ENCODE results near the gene CLDN15. TPM values are rescaled to one million over a fixed set of nuclear protein-coding genes. Genes with fewer than 3 reads are reported as not detected.
"Not testable (repeated sequence)": the region's sequence is repeated elsewhere in the genome, so short reads cannot be mapped to it uniquely, and the experiment has no call there.

Gene CLDN15
- total RNA-seq, 1 experiment from 2014 or later: 15.1 TPM

DNA sequence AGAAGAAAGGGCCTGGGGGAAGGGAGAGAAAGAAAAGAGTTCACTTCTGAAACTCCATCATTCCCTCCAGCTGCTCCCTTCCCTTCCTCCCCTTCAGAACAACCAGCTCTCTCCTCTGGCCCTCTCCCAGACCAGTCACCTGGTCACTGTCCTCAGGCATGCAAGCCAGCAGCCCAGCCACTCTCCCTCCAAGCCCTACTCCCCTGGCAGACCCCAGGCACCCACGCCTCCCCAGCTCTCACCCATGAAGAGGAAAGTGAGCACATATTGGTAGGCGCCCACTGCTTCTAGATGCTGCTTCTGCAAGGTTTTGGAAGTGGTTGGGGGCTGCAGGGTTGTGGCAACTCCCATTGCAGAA is 37.1 kb downstream of the CLDN15 start:
- no peak for DNase-seq (ENCODE audit: low spot score)

DNA sequence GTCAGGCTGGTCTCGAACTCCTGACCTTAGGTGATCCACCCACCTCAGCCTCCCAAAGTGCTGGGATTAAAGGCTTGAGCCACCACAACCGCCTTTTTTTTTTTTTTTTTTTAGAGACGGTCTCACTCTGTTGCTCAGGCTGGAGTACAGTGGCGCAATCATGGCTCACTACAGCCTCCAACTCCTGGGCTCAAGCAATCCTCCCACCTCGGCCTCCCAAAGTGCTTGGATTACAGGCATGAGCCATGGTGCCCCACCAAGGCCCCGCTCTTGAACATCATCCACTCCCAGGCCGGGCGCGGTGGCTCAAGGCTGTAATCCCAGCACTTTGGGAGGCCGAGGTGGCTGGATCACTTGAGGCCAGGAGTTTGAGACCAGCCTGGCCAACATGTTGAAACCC is 38.1 kb downstream of the CLDN15 start:
- not testable (repeated sequence) for DNase-seq (ENCODE audit: low spot score)

- no peak for DNase-seq (ENCODE audit: low spot score)
Observed at GRCh38 chr7:101198476-101198875, 39.1 kb downstream of the CLDN15 start.

DNA sequence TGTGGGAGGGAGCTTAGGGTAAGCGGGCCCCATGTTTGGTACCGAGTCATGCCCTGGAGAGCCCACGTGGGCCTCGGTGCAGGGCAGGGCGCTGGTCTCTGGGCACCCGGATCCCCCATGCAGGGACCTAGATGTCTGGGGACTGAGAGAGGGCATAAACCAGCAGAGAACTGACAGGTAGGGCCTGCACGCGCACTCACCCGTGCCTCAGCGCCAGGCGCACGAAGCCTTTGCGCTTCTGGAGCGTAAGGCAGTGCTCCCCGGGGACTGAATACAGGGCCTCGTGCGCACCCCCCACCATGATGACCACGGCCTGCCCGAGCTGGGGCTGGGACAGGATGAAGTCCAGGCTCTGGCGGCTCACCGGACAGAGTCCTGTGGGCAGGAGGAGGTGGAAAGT is 39.6 kb downstream of the CLDN15 start:
- no peak for DNase-seq (ENCODE audit: low spot score)

- DNase-seq (ENCODE audit: low spot score): no peak
Observed at GRCh38 chr7:101195884-101196283, 41.7 kb downstream of the CLDN15 start.

DNA sequence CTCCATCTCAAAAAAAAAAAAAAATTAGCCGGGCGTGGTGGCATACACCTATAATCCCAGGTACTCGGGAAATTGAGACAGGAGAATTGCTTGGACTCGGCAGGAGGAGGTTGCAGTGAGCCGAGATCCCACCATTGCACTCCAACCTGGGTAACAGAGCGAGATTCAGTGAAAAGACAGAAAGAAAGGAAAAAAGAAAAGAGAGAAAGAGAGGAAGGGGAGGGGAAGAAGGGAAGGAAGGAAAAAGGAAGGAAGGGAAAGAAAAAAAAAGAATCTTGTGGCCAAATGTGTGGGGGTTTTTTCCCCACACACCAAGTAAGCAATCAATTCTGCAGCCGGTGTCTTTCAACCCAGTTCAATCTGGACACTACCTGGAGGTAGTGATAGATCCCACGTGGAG is 48.5 kb downstream of the CLDN15 start:
- DNase-seq (ENCODE audit: low spot score): no peak

- DNase-seq (ENCODE audit: low spot score): no peak
Observed at GRCh38 chr7:101186844-101187428, 50.7 kb downstream of the CLDN15 start.

- DNase-seq (ENCODE audit: low spot score): no peak
Observed at GRCh38 chr7:101186194-101186593, 51.4 kb downstream of the CLDN15 start.

DNA sequence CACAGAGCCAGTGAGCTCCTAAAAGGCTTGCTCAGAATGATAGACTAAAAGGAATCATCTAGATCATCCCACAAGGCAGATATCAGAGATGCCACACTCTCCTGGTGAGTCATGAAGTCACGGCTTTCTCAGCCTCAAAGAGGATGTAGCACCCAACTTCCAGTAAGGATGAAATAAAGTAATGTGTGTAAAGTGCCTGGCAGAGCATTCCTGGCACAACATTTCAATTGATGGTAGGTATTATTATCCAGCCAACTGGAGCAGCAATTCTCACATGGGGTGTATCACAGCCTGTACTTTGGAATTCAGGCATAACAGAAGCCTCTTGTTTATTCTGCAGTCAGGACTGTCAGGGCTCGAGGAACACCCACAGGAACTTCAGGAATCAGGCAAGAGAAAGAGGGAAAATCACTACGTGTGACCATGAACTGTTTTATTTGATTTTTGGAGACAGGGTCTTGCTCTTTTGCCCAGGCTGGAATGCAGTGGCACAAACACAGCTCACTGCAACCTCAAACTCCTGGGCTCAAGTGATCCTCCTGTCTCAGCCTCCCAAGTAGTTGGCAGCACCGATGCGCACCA is 52.3 kb downstream of the CLDN15 start:
- DNase-seq (ENCODE audit: low spot score): no peak

Small RNA genes within 50 kb of the gene (small RNA-seq; reads per million reads assigned to genes)
- gene RNU6-1104P: not detected

Other genes starting within 250 kb of the CLDN15 start
- gene MUC17, start 217.7 kb downstream of the CLDN15 start, total RNA-seq (2014; rRNA removed; shearing (Covaris generic)): 0.23 and 0.44 TPM in 2 replicates
- gene TRIM56, start 152.3 kb downstream of the CLDN15 start, total RNA-seq (2014; rRNA removed; shearing (Covaris generic)): 32.3 and 52.2 TPM in 2 replicates
- gene SERPINE1, start 110.7 kb downstream of the CLDN15 start, total RNA-seq (2014; rRNA removed; shearing (Covaris generic)): 4.6 and 5.0 TPM in 2 replicates
- 272 and 277 TPM in 2 replicates for gene AP1S1, start 83.3 kb downstream of the CLDN15 start, total RNA-seq (2014; rRNA removed; shearing (Covaris generic))
- 0.39 and 0.48 TPM in 2 replicates for gene VGF, start 72.2 kb downstream of the CLDN15 start, total RNA-seq (2014; rRNA removed; shearing (Covaris generic))
- gene NAT16, start 57.5 kb downstream of the CLDN15 start, total RNA-seq (2014; rRNA removed; shearing (Covaris generic)): 0.13 TPM in 2 replicates
- 6.7 and 8.2 TPM in 2 replicates for gene MOGAT3, start 36.8 kb downstream of the CLDN15 start, total RNA-seq (2014; rRNA removed; shearing (Covaris generic))
- gene PLOD3, start 20.2 kb downstream of the CLDN15 start, total RNA-seq (2014; rRNA removed; shearing (Covaris generic)): 245 and 252 TPM in 2 replicates
- gene ZNHIT1, start 19.6 kb downstream of the CLDN15 start, total RNA-seq (2014; rRNA removed; shearing (Covaris generic)): 180 and 189 TPM in 2 replicates
- gene FIS1, start 7.3 kb upstream of the CLDN15 start, total RNA-seq (2014; rRNA removed; shearing (Covaris generic)): 377 and 384 TPM in 2 replicates
- 23.5 and 29.4 TPM in 2 replicates for gene IFT22, start 84.0 kb upstream of the CLDN15 start, total RNA-seq (2014; rRNA removed; shearing (Covaris generic))
- gene COL26A1, start 125.1 kb upstream of the CLDN15 start, total RNA-seq (2014; rRNA removed; shearing (Covaris generic)): not detected in 2 replicates

Measured in HT-29 (cell line).